IMR-90 (cell line): Measurements from ENCODE around the gene BAHD1. TPM values are rescaled to one million over a fixed set of nuclear protein-coding genes. Genes with fewer than 3 reads are reported as not detected.

Experiments used
- ATAC-seq: fragments of 200-7000 bp; cut with Tn5 transposase; 2 replicates; pipeline ENCODE4 v1.9.1; 2020; ENCODE audit warnings: low read depth, mild to moderate bottlenecking, moderate library complexity
- BruUV-seq: library from RNA; stranded (reverse); fragments of 400-500 nt; replicated peaks from 2 replicates; lab custom pipeline; 2021; lab: Mats Ljungman, UMichigan
- CTCF ChIA-PET: fragments of 300-600 bp; formaldehyde crosslinking; extraction: SDS; loops from one replicate; lab custom pipeline; 2021; ENCODE audit warnings: antibody characterized with exemption; lab: Yijun Ruan, JAX
- POLR2A ChIA-PET: fragments of 300-600 bp; sonication (Branson Sonifier 250); formaldehyde crosslinking; loops from one replicate; lab custom pipeline; 2022; ENCODE audit warnings: antibody characterized with exemption; ENCODE audit not compliant: unreplicated experiment; lab: Charles Lee
- DNase-seq: peaks from one replicate; pipeline ENCODE4 v3.0.0; 2013
- H2AFZ ChIP-seq: replicated peaks from 2 replicates; pipeline ENCODE3; 2013; ENCODE audit warnings: low read length, mild to moderate bottlenecking; ENCODE audit not compliant: poor library complexity
- H2AK5ac ChIP-seq: 2 replicates; pipeline ENCODE4 v1.6.1; 2013; ENCODE audit warnings: low read depth, low read length, inconsistent platforms
- H2AK9ac ChIP-seq: replicated peaks from 2 replicates; pipeline ENCODE3; 2013; ENCODE audit warnings: mild to moderate bottlenecking, low read depth, low read length, moderate library complexity; ENCODE audit not compliant: poor library complexity
- H2BK120ac ChIP-seq: 2 replicates; pipeline ENCODE4 v1.6.1; 2013; ENCODE audit warnings: low read depth, low read length, inconsistent platforms
- H2BK15ac ChIP-seq: 3 replicates; pipeline ENCODE4 v1.6.1; 2013; ENCODE audit warnings: low read depth, low read length, inconsistent platforms
- H2BK20ac ChIP-seq: 2 replicates; pipeline ENCODE4 v1.6.1; 2013; ENCODE audit warnings: low read depth, mild to moderate bottlenecking, inconsistent platforms, low read length, moderate library complexity
- H2BK5ac ChIP-seq: 2 replicates; pipeline ENCODE4 v1.6.1; 2013; ENCODE audit warnings: mild to moderate bottlenecking, low read depth, low read length, inconsistent platforms; ENCODE audit not compliant: poor library complexity, severe bottlenecking
- H3K14ac ChIP-seq: replicated peaks from 2 replicates; pipeline ENCODE4 v1.6.1; 2013; ENCODE audit warnings: low read depth, low read length, inconsistent platforms
- H3K18ac ChIP-seq: 2 replicates; pipeline ENCODE4 v1.6.1; 2013; ENCODE audit warnings: low read depth, low read length, control low read depth
- H3K23ac ChIP-seq: 2 replicates; pipeline ENCODE4 v1.6.1; 2013; ENCODE audit warnings: low read depth, low read length, inconsistent platforms
- H3K27ac ChIP-seq: 2 replicates; pipeline ENCODE4 v1.5.1; 2013; ENCODE audit warnings: mild to moderate bottlenecking, control low read depth, low read length; ENCODE audit not compliant: insufficient read depth
- H3K27me3 ChIP-seq: 2 replicates; pipeline ENCODE4 v1.6.1; 2013; ENCODE audit warnings: low read length; ENCODE audit not compliant: control insufficient read depth, insufficient read depth
- H3K36me3 ChIP-seq: 2 replicates; pipeline ENCODE4 v1.6.1; 2013; ENCODE audit warnings: low read length, mixed read lengths; ENCODE audit not compliant: control insufficient read depth, insufficient read depth
- H3K4ac ChIP-seq: 2 replicates; pipeline ENCODE4 v1.6.1; 2013; ENCODE audit warnings: low read depth, low read length, inconsistent platforms
- H3K4me1 ChIP-seq: 2 replicates; pipeline ENCODE4 v1.6.1; 2013; ENCODE audit warnings: low read length, mixed read lengths; ENCODE audit not compliant: control insufficient read depth, insufficient read depth
- H3K4me2 ChIP-seq: 2 replicates; pipeline ENCODE4 v1.6.1; 2013; ENCODE audit warnings: low read depth, mild to moderate bottlenecking, control low read depth, low read length, moderate library complexity
- H3K4me3 ChIP-seq: 2 replicates; pipeline ENCODE4 v1.5.1; 2013; ENCODE audit warnings: low read depth, mild to moderate bottlenecking, control low read depth, low read length, moderate library complexity; ENCODE audit not compliant: insufficient read depth
- H3K56ac ChIP-seq: 2 replicates; pipeline ENCODE4 v1.6.1; 2013; ENCODE audit warnings: low read length, inconsistent platforms; ENCODE audit not compliant: insufficient read depth; ENCODE audit errors: extremely low read depth
- H3K79me1 ChIP-seq, 2 experiments: 2 replicates each; pipeline ENCODE4 v1.6.1; 2013; ENCODE audit warnings: low read length in 2 of 2, inconsistent platforms in 1 of 2, low read depth in 1 of 2
- H3K9ac ChIP-seq: 2 replicates; pipeline ENCODE4 v1.6.1; 2013; ENCODE audit warnings: low read depth, low read length, control low read depth
- H3K9me1 ChIP-seq: 2 replicates; pipeline ENCODE4 v1.6.1; 2013; ENCODE audit warnings: low read length, inconsistent platforms; ENCODE audit not compliant: insufficient read depth
- H3K9me3 ChIP-seq: 2 replicates; pipeline ENCODE4 v1.6.1; 2013; ENCODE audit warnings: low read length; ENCODE audit not compliant: control insufficient read depth, insufficient read depth
- H4K20me1 ChIP-seq: 2 replicates; pipeline ENCODE4 v1.6.1; 2013; ENCODE audit warnings: low read length, inconsistent platforms; ENCODE audit not compliant: insufficient read depth
- H4K5ac ChIP-seq: 2 replicates; pipeline ENCODE4 v1.6.1; 2013; ENCODE audit warnings: mild to moderate bottlenecking, low read depth, low read length, control low read depth
- H4K8ac ChIP-seq, 2 experiments: 2 replicates each; pipeline ENCODE4 v1.6.1; 2013; ENCODE audit warnings: low read depth in 2 of 2, low read length in 2 of 2, control low read depth in 1 of 2, inconsistent platforms in 1 of 2
- H4K91ac ChIP-seq: 2 replicates; pipeline ENCODE4 v1.6.1; 2013; ENCODE audit warnings: low read depth, low read length, inconsistent platforms; ENCODE audit not compliant: insufficient read depth
- BHLHE40 ChIP-seq: fragments of 150-350 bp; IDR thresholded peaks from 2 replicates; pipeline ENCODE4 v1.6.1; 2016; ENCODE audit warnings: mild to moderate bottlenecking, low read depth, low read length
- CEBPB ChIP-seq: IDR thresholded peaks from 2 replicates; pipeline ENCODE4 v1.6.1; 2012; ENCODE audit warnings: low read depth, low read length, improper control_type of control experiment
- CHD1 ChIP-seq: IDR thresholded peaks from 2 replicates; pipeline ENCODE4 v1.6.1; 2012; ENCODE audit warnings: low read depth, low read length, improper control_type of control experiment
- CTCF ChIP-seq: conservative IDR thresholded peaks from 2 replicates; pipeline ENCODE4 v1.5.1; 2012; ENCODE audit warnings: mild to moderate bottlenecking, low read depth, low read length, improper control_type of control experiment
- FOS ChIP-seq: fragments of 150-350 bp; IDR thresholded peaks from 2 replicates; pipeline ENCODE4 v1.6.1; 2016; ENCODE audit warnings: low read depth, low read length
- MAFK ChIP-seq: IDR thresholded peaks from 2 replicates; pipeline ENCODE4 v1.6.1; 2012; ENCODE audit warnings: low read depth, low read length, improper control_type of control experiment
- MAZ ChIP-seq: IDR thresholded peaks from 2 replicates; pipeline ENCODE4 v1.6.1; 2012; ENCODE audit warnings: low read depth, mild to moderate bottlenecking, low read length, improper control_type of control experiment, moderate library complexity, borderline replicate concordance
- MXI1 ChIP-seq: IDR thresholded peaks from 2 replicates; pipeline ENCODE4 v1.6.1; 2012; ENCODE audit warnings: low read depth, mild to moderate bottlenecking, low read length, moderate library complexity, borderline replicate concordance
- NFE2L2 ChIP-seq: fragments of 150-350 bp; IDR thresholded peaks from 2 replicates; pipeline ENCODE4 v1.6.1; 2016; ENCODE audit warnings: low read depth, mild to moderate bottlenecking, low read length
- POLR2A ChIP-seq: IDR thresholded peaks from 2 replicates; pipeline ENCODE4 v1.6.1; 2012; ENCODE audit warnings: mild to moderate bottlenecking, low read depth, low read length
- RAD21 ChIP-seq: IDR thresholded peaks from 2 replicates; pipeline ENCODE4 v1.6.1; 2012; ENCODE audit warnings: low read length, improper control_type of control experiment
- RCOR1 ChIP-seq: IDR thresholded peaks from 2 replicates; pipeline ENCODE4 v1.6.1; 2012; ENCODE audit warnings: mild to moderate bottlenecking, low read length, improper control_type of control experiment; ENCODE audit not compliant: insufficient replicate concordance
- RFX5 ChIP-seq: IDR thresholded peaks from 2 replicates; pipeline ENCODE4 v1.8.0; 2012; ENCODE audit warnings: low read depth, mild to moderate bottlenecking, low read length, moderate library complexity
- SMC3 ChIP-seq: fragments of 150-350 bp; IDR thresholded peaks from 2 replicates; pipeline ENCODE4 v1.6.1; 2016; ENCODE audit warnings: low read depth, mild to moderate bottlenecking, antibody characterized with exemption, low read length, moderate library complexity
- USF2 ChIP-seq: fragments of 150-350 bp; IDR thresholded peaks from 2 replicates; pipeline ENCODE4 v1.6.1; 2017; ENCODE audit warnings: mild to moderate bottlenecking, antibody characterized with exemption, low read length, low read depth
- WGBS, 2 experiments: methylation state at CpG; one replicate each; pipeline versions ENCODE4 v1.1.5 to v1.1.7; 2013; ENCODE audit warnings: missing lambda C conversion rate in 2 of 2; ENCODE audit not compliant: insufficient read length in 1 of 2; ENCODE audit errors: extremely low coverage in 2 of 2; 5-methylcytosine and 5-hydroxymethylcytosine counted together
- dilution Hi-C: fragments of 300-500 bp; cut with HindIII; formaldehyde crosslinking; loops from one replicate; pipeline ENCODE4 v1.14.3; 2018; ENCODE audit warnings: low sequenced_read_pairs; ENCODE audit not compliant: unreplicated experiment
- in situ Hi-C: fragments of 300-500 bp; cut with MboI; formaldehyde crosslinking; loops from 3 replicates; pipeline ENCODE4 v1.14.3; 2019; ENCODE audit warnings: low sequenced_read_pairs, inconsistent platforms, mixed read lengths
- intact Hi-C: fragments of 100-400 bp; cut with micrococcal nuclease; formaldehyde crosslinking; loops from 2 replicates; pipeline ENCODE4 v1.10.0; 2022
- polyA plus RNA-seq, 3 experiments: library from polyadenylated mRNA; depleted of rRNA; stranded (reverse); fragments of >200 nt; gene quantifications; 2 replicates each; pipeline ENCODE4 v1.2.3, GENCODE V29; 2012; ENCODE audit warnings: low replicate concordance in 1 of 3
- total RNA-seq: library from RNA; depleted of rRNA; stranded (reverse); fragments of >200 nt; gene quantifications from 2 replicates; pipeline ENCODE4 v1.2.3, GENCODE V29; 2012

The BAHD1 gene
- total and polyA plus RNA-seq, 2 of the 4 experiments (the other 2 are of a cell fraction): 3.0 to 8.7 TPM

DNA sequence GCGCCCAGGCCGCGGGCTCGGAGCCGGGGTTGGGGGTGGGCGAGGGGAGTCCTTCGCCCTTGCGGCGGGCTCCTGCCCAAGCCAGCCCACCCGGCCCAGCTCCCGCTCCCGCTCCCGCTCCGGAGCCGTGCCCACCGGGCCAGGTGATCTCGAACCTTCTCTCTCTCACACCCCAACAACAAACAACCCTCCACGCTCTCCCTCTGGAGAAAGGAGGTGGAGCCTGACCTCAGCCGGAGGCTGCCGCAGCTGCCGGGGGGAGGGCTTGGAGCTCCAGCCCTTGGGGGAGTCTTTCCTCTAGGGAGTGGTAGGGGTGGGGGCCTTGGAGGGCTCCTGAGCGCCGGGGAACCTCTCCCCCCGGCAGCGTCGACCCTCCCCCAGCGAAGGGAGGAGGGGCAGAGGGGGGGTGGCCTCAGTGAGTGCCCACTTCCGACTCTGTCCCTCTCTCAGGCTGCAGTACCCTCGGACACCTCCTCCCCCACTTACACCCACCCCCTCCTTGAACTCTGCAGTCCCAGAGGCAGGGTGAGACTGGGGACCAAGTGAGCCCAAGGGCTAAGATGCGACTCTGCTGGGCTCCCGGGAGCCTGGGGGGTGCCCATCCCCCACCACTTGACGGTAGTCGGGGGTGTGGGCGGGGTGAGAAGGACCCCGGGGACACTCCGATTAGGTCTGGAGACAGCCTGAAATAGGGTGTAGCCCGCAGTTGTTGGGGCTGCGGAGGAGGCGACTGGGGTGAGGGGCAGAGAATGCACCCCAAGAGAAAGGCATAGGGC is 4.4 kb upstream of the BAHD1 start:
- TF ChIP-seq SMC3 (no peak), FOS (no peak), POLR2A (no peak), USF2 (no peak), MAZ (no peak), NFE2L2 (no peak), RCOR1 (no peak), CHD1 (no peak), RFX5 (no peak), CTCF (no peak), MAFK (no peak), RAD21 (no peak), MXI1 (no peak), BHLHE40 (no peak), CEBPB (no peak)
- Histone ChIP-seq H3K9me1 (peaks cover 4% of the 10 kb centered on the region; the same call in 1 of the 2 replicates), H3K56ac (no peak overlapping the region), H3K4me2 (peak overlapping the region; percentile 82), H2AK5ac (no peak overlapping the region), H3K9me3 (no peaks in the 10 kb centered on the region), H3K4me3 (peak overlapping the region; percentile 24), H3K14ac (no peak overlapping the region), H2BK120ac (no peak overlapping the region), H4K8ac (0 out of 4 replicates have a peak overlapping the region, but pooled peaks of 1 of the 2 experiments have one; percentile 30), H2BK5ac (no peak overlapping the region), H3K9ac (no peak overlapping the region), H3K18ac (no peak overlapping the region; the same call in 1 of the 2 replicates), H2AK9ac (no peak overlapping the region), H2AFZ (peak overlapping the region; percentile 83), H3K4me1 (peaks cover 14% of the 10 kb centered on the region), H2BK15ac (no peak overlapping the region; the same call in 2 of the 3 replicates), H3K23ac (peak overlapping the region; percentile 19; the same call in 1 of the 2 replicates), H4K20me1 (no peaks in the 10 kb centered on the region), H3K4ac (no peak overlapping the region), H3K27ac (no peak overlapping the region), H4K5ac (no peak overlapping the region), H3K36me3 (no peaks in the 10 kb centered on the region), H2BK20ac (no peak overlapping the region), H3K27me3 (peaks cover 77% of the 10 kb centered on the region), H3K79me1 (no peaks in the 10 kb centered on the region), H4K91ac (no peak overlapping the region)
- ATAC-seq: no peak
- POLR2A ChIA-PET: no interaction called here
- WGBS, 2 experiments: 0% methylated on average over 3 of the region's 39 CpGs; no CpG with 5 or more reads in 1 of the 2 experiments
- CTCF ChIA-PET: interaction anchor here (0.8 kb wide), 1 partner anchor 92 kb away, joined by 3 read pairs; no protein-coding TSS in a partner anchor
- no TSS peak for BruUV-seq
- dilution Hi-C loops (no loop called here), intact Hi-C loops (no loop called here), in situ Hi-C loops (no loop called here)
- DNase-seq: no peak
